GM12878 (cell line): ENCODE data around the gene EPB41L2. TPM values are rescaled to one million over a fixed set of nuclear protein-coding genes. Genes with fewer than 3 reads are reported as not detected.

Experiments
- ATAC-seq: fragments of 200-7000 bp; cut with Tn5 transposase; 3 replicates; pipeline ENCODE4 v1.9.1; 2020; ENCODE audit warnings: mild to moderate bottlenecking, moderate library complexity
- BruUV-seq: library from RNA; stranded (reverse); fragments of 400-500 nt; replicated peaks from 2 replicates; lab custom pipeline; 2021; lab: Mats Ljungman, UMichigan
- CTCF ChIA-PET: fragments of 300-600 bp; sonication (Branson Sonifier 250); formaldehyde crosslinking; extraction: SDS; loops from one replicate; lab custom pipeline; 2021; ENCODE audit warnings: inconsistent platforms; lab: Yijun Ruan, JAX
- POLR2A ChIA-PET: fragments of 350-600 bp; formaldehyde crosslinking; extraction: SDS; loops from one replicate; lab custom pipeline; 2021; ENCODE audit warnings: inconsistent platforms; lab: Charles Lee
- RAD21 ChIA-PET: fragments of 300-600 bp; sonication (Branson Sonifier 250); formaldehyde crosslinking; loops from one replicate; lab custom pipeline; 2023; ENCODE audit warnings: antibody characterized with exemption; ENCODE audit not compliant: unreplicated experiment; lab: Charles Lee
- SMC1A ChIA-PET: fragments of 300-600 bp; sonication (Branson Sonifier 250); formaldehyde crosslinking; loops from one replicate; lab custom pipeline; 2023; ENCODE audit not compliant: unreplicated experiment, uncharacterized antibody; lab: Charles Lee
- DNase-seq: peaks from one replicate; pipeline ENCODE4 v3.0.0-alpha.2; 2011; ENCODE audit warnings: low read depth, low spot score
- FAIRE-seq: peaks from 3 replicates; lab custom pipeline; 2011; peaks lifted over from hg19 to GRCh38; lab: Jason Lieb, UNC
- H2AFZ ChIP-seq: 2 replicates; pipeline ENCODE4 v1.6.0; 2011; ENCODE audit warnings: low read depth, low read length, control low read depth; ENCODE audit not compliant: control insufficient read depth
- H3K27ac ChIP-seq: 2 replicates; pipeline ENCODE4 v1.5.1; 2011; ENCODE audit warnings: control low read depth; ENCODE audit not compliant: control insufficient read depth, insufficient read depth
- H3K27me3 ChIP-seq, 2 experiments: replicated peaks in 1 of 2; 2 replicates each; pipeline versions ENCODE4 v1.6.0 to v1.6.1; 2011; ENCODE audit warnings: low read length in 1 of 2; ENCODE audit not compliant: control insufficient read depth in 2 of 2, insufficient read depth in 2 of 2
- H3K36me3 ChIP-seq, 2 experiments: 2 replicates each; pipeline ENCODE4 v1.5.1; 2011; ENCODE audit warnings: low read length in 1 of 2; ENCODE audit not compliant: control insufficient read depth in 2 of 2, insufficient read depth in 2 of 2
- H3K4me1 ChIP-seq: 2 replicates; pipeline ENCODE4 v1.6.1; 2011; ENCODE audit warnings: mild to moderate bottlenecking, low read length, moderate library complexity, mixed read lengths; ENCODE audit not compliant: control insufficient read depth, insufficient read depth
- H3K4me2 ChIP-seq: 2 replicates; pipeline ENCODE4 v1.6.0; 2011; ENCODE audit warnings: control low read depth; ENCODE audit not compliant: control insufficient read depth, insufficient read depth
- H3K4me3 ChIP-seq: fragments of 200-600 bp; sonication (generic); 2 replicates; pipeline ENCODE4 v1.5.1; 2016
- H3K79me2 ChIP-seq: 2 replicates; pipeline ENCODE4 v1.6.0; 2011; ENCODE audit warnings: low read length; ENCODE audit not compliant: control insufficient read depth, insufficient read depth
- H3K9ac ChIP-seq: 2 replicates; pipeline ENCODE4 v1.8.0; 2011; ENCODE audit warnings: low read length, control low read depth, mixed read lengths; ENCODE audit not compliant: control insufficient read depth, insufficient read depth
- H3K9me3 ChIP-seq: replicated peaks from 3 replicates; pipeline ENCODE4 v1.5.1; 2011; ENCODE audit warnings: mild to moderate bottlenecking, low read length; ENCODE audit not compliant: control insufficient read depth, insufficient read depth
- H4K20me1 ChIP-seq: 2 replicates; pipeline ENCODE4 v1.6.0; 2011; ENCODE audit not compliant: control insufficient read depth, insufficient read depth
- FOS ChIP-seq: IDR thresholded peaks from 3 replicates; pipeline ENCODE4 v1.6.1; 2011; ENCODE audit warnings: borderline replicate concordance; ENCODE audit not compliant: insufficient read length; ENCODE audit errors: extremely low read depth
- SPI1 ChIP-seq: IDR thresholded peaks from 2 replicates; pipeline ENCODE4 v1.6.1; 2011; ENCODE audit warnings: low read depth, mild to moderate bottlenecking, low read length, moderate library complexity, borderline replicate concordance; ENCODE audit not compliant: insufficient read depth
- WGBS: methylation state at CpG from one replicate; pipeline ENCODE4 v1.1.6; 2016; ENCODE audit warnings: low lambda C conversion rate; ENCODE audit not compliant: insufficient replicate concordance, insufficient coverage; ENCODE audit errors: missing lambda C conversion rate; 5-methylcytosine and 5-hydroxymethylcytosine counted together
- in situ Hi-C: fragments of 300-500 bp; cut with MboI; formaldehyde crosslinking; loops from 9 replicates; pipeline ENCODE4 v1.14.3; 2018; ENCODE audit warnings: mixed read lengths
- intact Hi-C: fragments of 100-400 bp; cut with micrococcal nuclease; formaldehyde crosslinking; loops from one replicate; pipeline ENCODE4 v1.14.2; 2022; ENCODE audit not compliant: unreplicated experiment
- polyA plus RNA-seq, 11 experiments: library from polyadenylated mRNA; depleted of rRNA in 4 of 11; unstranded in 6 of 11; stranded (reverse) in 5 of 11; fragments of >200 nt; fragmentation: Nextera tagmentation in 4 of 11; fragmentation: Illumina TruSeq in 1 of 11; extraction: Ambion mirVana in 4 of 11; extraction: Trizol in 1 of 11; gene quantifications; 1 replicate in 1 of 11; 2 replicates in 10 of 11; pipeline versions ENCODE4 v1.2.1 to v1.2.3, GENCODE V29; 2011 to 2016; ENCODE audit warnings: inconsistent platforms in 2 of 11, missing spikeins in 2 of 11, low read depth in 1 of 11
- total RNA-seq, 4 experiments: library from RNA; depleted of rRNA in 3 of 4; stranded (reverse); fragments of >200 nt in 3 of 4; fragmentation: Illumina TruSeq in 1 of 4; extraction: Trizol in 1 of 4; gene quantifications; 2 replicates each; pipeline versions ENCODE4 v1.2.1 to v1.2.3, GENCODE V29; 2013 to 2021
- TF ChIP-seq, protein P1 (sequence below): fragments of 450-650 bp; IDR thresholded peaks from 2 replicates; pipeline ENCODE4 v1.6.1; 2017; ENCODE audit warnings: mild to moderate bottlenecking, low read depth, inconsistent platforms; ENCODE audit not compliant: poor library complexity, severe bottlenecking

EPB41L2 gene
- total and polyA plus RNA-seq, 10 of the 15 experiments (the other 5 are each of a cell fraction or from before 2014, with no cell fraction given): 7.4 to 41.6 (median 19.0) TPM

GRCh38 chr6:130946076-130946475 is 117.0 kb downstream of the EPB41L2 start (continued):
- TF ChIP-seq, protein P1, sequence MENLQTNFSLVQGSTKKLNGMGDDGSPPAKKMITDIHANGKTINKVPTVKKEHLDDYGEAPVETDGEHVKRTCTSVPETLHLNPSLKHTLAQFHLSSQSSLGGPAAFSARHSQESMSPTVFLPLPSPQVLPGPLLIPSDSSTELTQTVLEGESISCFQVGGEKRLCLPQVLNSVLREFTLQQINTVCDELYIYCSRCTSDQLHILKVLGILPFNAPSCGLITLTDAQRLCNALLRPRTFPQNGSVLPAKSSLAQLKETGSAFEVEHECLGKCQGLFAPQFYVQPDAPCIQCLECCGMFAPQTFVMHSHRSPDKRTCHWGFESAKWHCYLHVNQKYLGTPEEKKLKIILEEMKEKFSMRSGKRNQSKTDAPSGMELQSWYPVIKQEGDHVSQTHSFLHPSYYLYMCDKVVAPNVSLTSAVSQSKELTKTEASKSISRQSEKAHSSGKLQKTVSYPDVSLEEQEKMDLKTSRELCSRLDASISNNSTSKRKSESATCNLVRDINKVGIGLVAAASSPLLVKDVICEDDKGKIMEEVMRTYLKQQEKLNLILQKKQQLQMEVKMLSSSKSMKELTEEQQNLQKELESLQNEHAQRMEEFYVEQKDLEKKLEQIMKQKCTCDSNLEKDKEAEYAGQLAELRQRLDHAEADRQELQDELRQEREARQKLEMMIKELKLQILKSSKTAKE: no peak

DNA sequence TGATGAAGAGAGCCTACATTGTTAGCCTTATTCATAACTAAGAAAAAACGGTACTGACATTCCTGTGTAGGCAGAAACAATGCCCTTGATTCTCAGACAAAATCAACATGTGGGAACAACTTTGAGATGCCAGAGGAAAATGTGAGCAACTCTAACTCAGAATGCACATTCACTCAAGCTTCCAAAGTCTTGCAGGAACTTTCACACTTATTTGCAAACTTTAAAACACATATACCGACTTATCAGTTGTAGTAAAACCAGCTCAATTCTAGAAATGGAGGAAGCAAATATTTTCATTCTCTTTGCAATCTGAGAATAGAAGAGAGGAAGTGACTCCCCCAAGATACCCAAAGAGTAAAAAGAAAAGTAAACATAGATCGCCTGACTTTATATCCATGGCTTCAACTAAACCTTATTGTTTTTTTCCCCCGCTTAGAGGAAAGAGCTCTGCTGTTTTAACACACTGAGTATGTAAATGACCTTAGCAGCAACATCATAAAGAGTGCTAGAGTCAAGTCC is 117.6 kb downstream of the EPB41L2 start:
- Histone ChIP-seq H3K9ac (no peak overlapping the region), H3K9me3 (no peaks in the 10 kb centered on the region), H3K4me2 (peak overlapping the region; percentile 41), H3K27ac (no peak overlapping the region; the same call in 1 of the 2 replicates), H4K20me1 (no peaks in the 10 kb centered on the region), H3K79me2 (no peaks in the 10 kb centered on the region), H2AFZ (no peak overlapping the region), H3K4me3 (no peak overlapping the region), H3K27me3 (no peaks in the 10 kb centered on the region), H3K36me3 (no peaks in the 10 kb centered on the region), H3K4me1 (no peaks in the 10 kb centered on the region)
- intact Hi-C loops: loop anchor here (5.0 kb wide), 1 partner anchor 172 kb away; no protein-coding TSS in a partner anchor
- no peak; the same call in 2 of the 3 replicates for ATAC-seq
- peak; percentile 31 for FAIRE-seq
- POLR2A ChIA-PET: no interaction called here
- RAD21 ChIA-PET: no interaction called here
- BruUV-seq: no TSS peak
- SMC1A ChIA-PET: interaction anchor here (1.0 kb wide), 1 partner anchor 9 kb away, joined by 3 read pairs; no protein-coding TSS in a partner anchor
- no peak for DNase-seq
- 33% methylated on average over 4 of the region's 4 CpGs for WGBS
- in situ Hi-C loops: no loop called here
- CTCF ChIA-PET: interaction anchor here (0.7 to 1.5 kb wide), 3 partner anchors 11 to 74 kb away, joined by 3 to 4 read pairs (median 3); no protein-coding TSS in a partner anchor
- no peak for TF ChIP-seq FOS
- TF ChIP-seq SPI1: peak; percentile 65
